ENCODE measurements around the gene DSCAM. TPM values are rescaled to one million over a fixed set of nuclear protein-coding genes. Genes with fewer than 3 reads are reported as not detected.

Gene DSCAM
- total RNA-seq, 4 donors from 2014 or later: under 0.01 to 0.44 TPM; not detected in 2

DNA sequence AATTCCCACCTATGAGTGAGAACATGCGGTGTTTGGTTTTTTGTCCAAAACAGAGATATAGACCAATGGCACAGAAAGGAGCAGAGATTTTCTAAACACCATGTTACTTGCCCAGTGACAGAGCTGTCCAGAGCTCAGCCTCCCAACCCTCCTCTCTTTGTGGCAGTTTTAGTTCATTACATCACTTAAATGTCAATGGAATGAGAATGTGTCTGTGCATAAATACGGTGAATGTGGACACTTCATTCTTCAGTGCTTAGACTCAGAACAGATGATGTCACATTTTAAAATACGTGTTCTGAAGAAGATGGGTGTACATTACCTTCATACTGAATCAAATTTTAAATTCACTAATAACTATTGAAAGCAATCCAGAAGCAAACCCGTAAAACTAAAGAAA lies 374.9 kb downstream of the DSCAM start:
- 48 to 50% methylated on average over 4 of the region's 4 CpGs for WGBS, 2 donors
- Histone ChIP-seq H3K27me3 (no peaks in the 10 kb centered on the region), H3K27ac (no peak overlapping the region), H3K36me3 (no peaks in the 10 kb centered on the region), H3K4me3 (no peak overlapping the region), H3K9me3 (no peaks in the 10 kb centered on the region), H3K4me1 (no peaks in the 10 kb centered on the region)
- TF ChIP-seq, protein P1, sequence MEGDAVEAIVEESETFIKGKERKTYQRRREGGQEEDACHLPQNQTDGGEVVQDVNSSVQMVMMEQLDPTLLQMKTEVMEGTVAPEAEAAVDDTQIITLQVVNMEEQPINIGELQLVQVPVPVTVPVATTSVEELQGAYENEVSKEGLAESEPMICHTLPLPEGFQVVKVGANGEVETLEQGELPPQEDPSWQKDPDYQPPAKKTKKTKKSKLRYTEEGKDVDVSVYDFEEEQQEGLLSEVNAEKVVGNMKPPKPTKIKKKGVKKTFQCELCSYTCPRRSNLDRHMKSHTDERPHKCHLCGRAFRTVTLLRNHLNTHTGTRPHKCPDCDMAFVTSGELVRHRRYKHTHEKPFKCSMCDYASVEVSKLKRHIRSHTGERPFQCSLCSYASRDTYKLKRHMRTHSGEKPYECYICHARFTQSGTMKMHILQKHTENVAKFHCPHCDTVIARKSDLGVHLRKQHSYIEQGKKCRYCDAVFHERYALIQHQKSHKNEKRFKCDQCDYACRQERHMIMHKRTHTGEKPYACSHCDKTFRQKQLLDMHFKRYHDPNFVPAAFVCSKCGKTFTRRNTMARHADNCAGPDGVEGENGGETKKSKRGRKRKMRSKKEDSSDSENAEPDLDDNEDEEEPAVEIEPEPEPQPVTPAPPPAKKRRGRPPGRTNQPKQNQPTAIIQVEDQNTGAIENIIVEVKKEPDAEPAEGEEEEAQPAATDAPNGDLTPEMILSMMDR (IDR thresholded peaks at IDR 0.05): no peak
- TF ChIP-seq POLR2A (IDR thresholded peaks at IDR 0.05): no peak
- TF ChIP-seq EP300 (IDR thresholded peaks at IDR 0.05): no peak
- DNase-seq (ENCODE audit: low spot score in 2 of 2): no peak

DNA sequence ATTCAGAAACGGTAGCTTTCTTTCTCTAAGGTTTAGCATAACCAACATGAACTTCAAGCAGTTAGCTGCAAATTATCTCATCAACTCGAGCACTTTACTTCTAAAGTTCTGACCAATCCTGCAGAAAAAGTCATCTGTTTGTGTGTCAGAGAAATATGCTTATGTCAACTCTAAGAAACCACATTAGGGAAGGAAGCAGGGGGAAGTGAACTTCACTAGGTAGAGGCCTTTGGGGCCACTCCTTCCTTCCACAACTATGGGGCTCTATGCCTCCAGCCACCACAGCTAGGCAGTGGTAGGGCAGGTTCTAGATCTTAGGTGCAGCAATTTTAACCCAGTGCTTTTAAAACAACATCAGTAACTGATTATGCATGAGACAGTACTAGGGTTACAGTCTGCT lies 375.9 kb downstream of the DSCAM start:
- 55 to 72% methylated on average over 2 of the region's 2 CpGs for WGBS, 2 donors
- H3K36me3 ChIP-seq: no peaks in the 10 kb centered on the region
- no peak for DNase-seq (ENCODE audit: low spot score in 2 of 2)
- H3K27ac ChIP-seq: no peak overlapping the region
- H3K9me3 ChIP-seq: no peaks in the 10 kb centered on the region
- no peak overlapping the region for H3K4me3 ChIP-seq
- no peaks in the 10 kb centered on the region for H3K27me3 ChIP-seq
- no peaks in the 10 kb centered on the region for H3K4me1 ChIP-seq
- TF ChIP-seq, protein P1 (IDR thresholded peaks at IDR 0.05): no peak
- peak in 1 of 2 donors; percentile 28 for TF ChIP-seq EP300 (IDR thresholded peaks at IDR 0.05)

DNA sequence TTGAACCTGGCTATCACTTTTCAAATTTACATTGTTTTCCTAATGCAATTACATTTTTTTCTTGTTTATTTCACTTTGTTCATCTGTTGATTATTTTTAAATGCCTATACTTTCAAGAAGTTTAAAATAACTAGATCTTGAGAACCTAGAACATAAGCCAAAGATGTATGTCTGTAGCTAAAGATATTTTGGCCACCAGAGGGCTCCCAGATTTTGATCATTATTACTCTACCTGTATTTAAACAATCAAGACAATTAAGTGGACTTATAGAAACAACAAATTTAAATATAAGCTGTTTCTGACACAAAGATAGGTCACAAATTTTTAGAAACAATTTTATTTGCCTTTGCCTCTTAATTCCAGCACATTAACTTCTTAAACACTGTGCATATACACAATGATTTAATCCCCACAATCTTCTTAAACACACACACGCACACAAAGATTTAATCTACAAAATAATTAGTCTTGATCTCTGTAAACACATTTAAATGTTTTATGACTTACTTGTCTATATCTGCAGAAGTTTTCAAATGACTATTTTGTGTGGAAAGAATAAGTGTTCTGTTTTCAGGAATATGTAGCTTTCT lies 380.0 kb downstream of the DSCAM start:
- Histone ChIP-seq H3K27ac (no peak overlapping the region), H3K36me3 (no peaks in the 10 kb centered on the region), H3K9me3 (no peaks in the 10 kb centered on the region), H3K4me3 (no peak overlapping the region), H3K27me3 (no peaks in the 10 kb centered on the region), H3K4me1 (no peaks in the 10 kb centered on the region)
- 85 to 86% methylated on average over 1 of the region's 1 CpG for WGBS, 2 donors
- TF ChIP-seq, protein P1 (IDR thresholded peaks at IDR 0.05): peak in 3 of 5 experiments; percentile 12 to 26 (median 13)
- no peak for TF ChIP-seq EP300 (IDR thresholded peaks at IDR 0.05)
- peak in 1 of 2 donors; percentile 35 for DNase-seq (ENCODE audit: low spot score in 2 of 2)

DNA sequence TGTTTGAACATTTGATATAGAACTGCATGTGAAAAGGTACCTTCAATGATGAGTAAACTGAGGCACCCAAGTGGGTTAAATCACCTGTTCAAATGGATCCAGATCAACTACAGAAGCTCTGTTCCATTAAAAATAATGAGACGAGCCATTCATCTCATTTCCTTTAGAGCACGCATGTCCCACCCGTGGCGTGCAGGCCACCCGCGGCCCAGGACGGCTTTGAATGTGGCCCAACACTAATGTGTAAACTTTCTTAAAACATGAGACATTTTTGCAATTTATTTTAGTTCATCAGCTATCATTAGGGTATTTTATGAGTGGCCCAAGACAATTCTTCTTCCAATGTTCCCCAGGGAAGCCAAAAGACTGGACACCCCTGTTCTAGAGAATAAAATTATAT lies 381.6 kb downstream of the DSCAM start:
- WGBS, 2 donors: 82 to 86% methylated on average over 7 of the region's 7 CpGs
- DNase-seq (ENCODE audit: low spot score in 2 of 2): no peak

DNA sequence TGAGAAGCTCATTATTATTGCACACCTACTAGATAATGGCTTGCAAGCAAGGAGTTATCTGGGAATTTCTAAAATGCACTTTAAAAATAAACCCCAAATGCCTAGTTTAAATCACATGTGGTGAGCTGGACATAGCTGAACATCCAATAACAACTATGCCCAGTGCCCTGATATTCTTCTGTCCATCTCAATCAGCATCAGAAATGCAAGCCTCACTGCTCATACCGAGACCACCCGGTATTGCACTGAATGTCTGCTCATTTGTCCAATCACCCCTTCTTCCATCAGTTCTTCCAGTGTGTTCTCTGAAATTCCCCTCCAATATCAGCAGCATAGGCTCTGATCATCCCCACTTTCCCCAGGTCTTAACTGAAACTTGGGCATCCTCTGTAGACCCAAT lies 383.8 kb downstream of the DSCAM start:
- WGBS, 2 donors: 96 to 98% methylated on average over 2 of the region's 2 CpGs
- TF ChIP-seq EP300 (IDR thresholded peaks at IDR 0.05) (no peak), POLR2A (IDR thresholded peaks at IDR 0.05) (no peak)
- TF ChIP-seq, protein P1 (IDR thresholded peaks at IDR 0.05): no peak
- H3K27me3 ChIP-seq: no peaks in the 10 kb centered on the region
- H3K36me3 ChIP-seq: no peaks in the 10 kb centered on the region
- no peaks in the 10 kb centered on the region for H3K9me3 ChIP-seq
- H3K4me1 ChIP-seq: no peaks in the 10 kb centered on the region
- H3K4me3 ChIP-seq: no peak overlapping the region
- H3K27ac ChIP-seq: no peak overlapping the region
- DNase-seq (ENCODE audit: low spot score in 2 of 2): no peak

More for the DNA sequence above, 381.6 kb downstream of the DSCAM start:
- Histone ChIP-seq H3K27me3 (no peaks in the 10 kb centered on the region), H3K27ac (no peak overlapping the region), H3K4me3 (no peak overlapping the region), H3K36me3 (no peaks in the 10 kb centered on the region), H3K4me1 (no peaks in the 10 kb centered on the region), H3K9me3 (no peaks in the 10 kb centered on the region)
- TF ChIP-seq POLR2A (IDR thresholded peaks at IDR 0.05) (no peak), EP300 (IDR thresholded peaks at IDR 0.05) (no peak)
- TF ChIP-seq, protein P1 (IDR thresholded peaks at IDR 0.05): no peak
